HUES6 (cell line): ENCODE results near the gene AFF3.

ENCODE experiments used
- H3K27ac ChIP-seq: 2 replicates; pipeline ENCODE4 v1.7.0; 2013; ENCODE audit warnings: low read depth, mild to moderate bottlenecking, low read length, inconsistent platforms
- H3K27me3 ChIP-seq: 2 replicates; pipeline ENCODE4 v1.6.1; 2013; ENCODE audit warnings: low read length; ENCODE audit not compliant: control insufficient read depth, insufficient read depth
- H3K36me3 ChIP-seq: 2 replicates; pipeline ENCODE4 v1.6.1; 2013; ENCODE audit warnings: low read length; ENCODE audit not compliant: control insufficient read depth, insufficient read depth
- H3K4me1 ChIP-seq: 2 replicates; pipeline ENCODE4 v1.6.1; 2013; ENCODE audit warnings: low read length; ENCODE audit not compliant: control insufficient read depth, insufficient read depth
- H3K4me3 ChIP-seq: 2 replicates; pipeline ENCODE4 v1.5.1; 2013; ENCODE audit warnings: low read depth, low read length
- H3K9ac ChIP-seq: one replicate; pipeline ENCODE4 v1.6.1; 2013; ENCODE audit warnings: mild to moderate bottlenecking, low read length
- H3K9me3 ChIP-seq: 2 replicates; pipeline ENCODE4 v1.6.1; 2013; ENCODE audit warnings: low read depth, low read length; ENCODE audit not compliant: control insufficient read depth, insufficient read depth

The AFF3 gene

DNA sequence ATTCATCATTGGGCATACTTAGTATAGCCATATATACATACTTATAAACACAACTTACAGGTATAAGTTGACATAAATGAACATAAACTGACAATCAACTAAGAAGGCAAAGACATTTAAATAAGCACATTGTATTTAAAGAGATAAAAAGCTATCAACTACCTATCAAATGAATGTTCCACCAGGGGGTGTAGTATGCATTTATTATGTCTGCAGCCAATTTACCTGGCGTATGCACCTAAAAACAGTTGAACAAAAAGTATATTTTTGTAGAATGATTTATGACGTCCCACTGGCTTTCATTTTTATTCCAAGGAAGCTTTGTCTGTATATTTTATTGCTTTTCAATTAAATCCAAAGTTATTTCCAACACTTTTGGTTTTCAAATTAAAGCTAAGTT is 323.5 kb downstream of the AFF3 start:
- Histone ChIP-seq H3K36me3 (no peaks in the 10 kb centered on the region), H3K27ac (no peak overlapping the region), H3K9ac (no peak overlapping the region), H3K9me3 (no peaks in the 10 kb centered on the region), H3K27me3 (no peaks in the 10 kb centered on the region), H3K4me3 (no peak overlapping the region), H3K4me1 (peaks cover 14% of the 10 kb centered on the region)

DNA sequence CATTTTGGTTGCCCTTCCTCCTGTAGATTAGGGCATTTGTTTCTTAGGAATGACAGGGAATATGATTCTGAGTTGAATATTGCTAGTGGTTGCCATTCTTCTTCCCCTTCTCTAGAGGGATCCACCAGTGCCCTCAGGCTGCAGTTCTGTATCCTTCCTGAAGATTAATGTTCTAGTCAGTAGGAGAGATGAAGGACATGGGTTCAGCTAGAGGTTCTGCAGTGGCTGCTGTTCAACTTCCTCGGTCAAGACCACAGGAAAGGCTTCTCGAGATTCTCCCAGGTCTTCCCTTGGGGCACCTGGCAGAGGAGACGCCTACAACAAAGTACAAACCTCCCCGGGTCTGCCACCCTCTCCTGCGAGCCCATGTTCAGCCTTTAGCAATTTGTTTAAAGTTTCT is 325.5 kb downstream of the AFF3 start:
- Histone ChIP-seq H3K4me3 (no peak overlapping the region), H3K27ac (no peak overlapping the region), H3K4me1 (peaks cover 5% of the 10 kb centered on the region), H3K9me3 (no peaks in the 10 kb centered on the region), H3K9ac (no peak overlapping the region), H3K27me3 (no peaks in the 10 kb centered on the region), H3K36me3 (no peaks in the 10 kb centered on the region)

DNA sequence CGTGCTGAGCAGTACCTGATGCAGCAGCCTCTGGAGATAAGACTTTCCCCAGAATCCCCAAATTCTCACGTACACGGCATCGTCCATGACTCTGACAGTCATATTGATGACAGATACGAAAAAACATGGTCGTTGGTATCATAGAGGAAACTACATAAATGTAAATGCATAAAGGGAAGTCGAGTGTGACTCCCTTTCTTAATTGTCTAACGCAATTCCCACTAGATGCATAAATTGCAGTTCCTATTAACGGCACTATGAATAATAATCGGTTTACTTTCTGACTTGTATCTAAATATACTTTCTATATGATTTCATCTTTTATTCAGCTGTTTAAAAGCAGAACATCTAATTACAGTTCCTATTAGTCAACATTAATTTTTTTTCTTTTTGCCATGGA is 330.0 kb downstream of the AFF3 start:
- no peaks in the 10 kb centered on the region for H3K4me1 ChIP-seq
- H3K27me3 ChIP-seq, result no peaks in the 10 kb centered on the region
- H3K4me3 ChIP-seq, result no peak overlapping the region
- H3K27ac ChIP-seq, result no peak overlapping the region
- H3K36me3 ChIP-seq, result no peaks in the 10 kb centered on the region
- no peak overlapping the region for H3K9ac ChIP-seq
- no peaks in the 10 kb centered on the region for H3K9me3 ChIP-seq

DNA sequence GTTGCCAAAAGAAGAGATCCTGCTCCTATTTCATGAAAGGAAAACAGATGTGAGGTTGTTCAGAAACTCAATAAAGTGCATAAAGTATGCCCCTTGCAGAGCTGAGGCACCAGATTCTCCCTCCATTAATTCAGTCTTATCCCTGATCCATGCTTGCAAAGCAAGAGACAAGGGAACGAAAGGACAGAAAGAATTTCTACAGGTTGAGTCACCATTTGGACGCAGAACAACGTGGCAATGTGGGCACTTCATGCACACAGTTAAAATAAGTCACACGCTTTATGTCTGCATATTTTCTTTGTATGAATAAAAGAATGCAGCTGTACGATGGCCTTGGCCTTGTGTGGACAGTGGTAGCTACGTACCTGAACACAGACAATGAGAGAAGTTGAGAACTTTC is 330.8 kb downstream of the AFF3 start:
- H3K9me3 ChIP-seq, result no peaks in the 10 kb centered on the region
- H3K27ac ChIP-seq, result no peak overlapping the region
- H3K4me3 ChIP-seq, result no peak overlapping the region
- H3K36me3 ChIP-seq, result no peaks in the 10 kb centered on the region
- no peaks in the 10 kb centered on the region for H3K27me3 ChIP-seq
- no peak overlapping the region for H3K9ac ChIP-seq
- H3K4me1 ChIP-seq, result no peaks in the 10 kb centered on the region

DNA sequence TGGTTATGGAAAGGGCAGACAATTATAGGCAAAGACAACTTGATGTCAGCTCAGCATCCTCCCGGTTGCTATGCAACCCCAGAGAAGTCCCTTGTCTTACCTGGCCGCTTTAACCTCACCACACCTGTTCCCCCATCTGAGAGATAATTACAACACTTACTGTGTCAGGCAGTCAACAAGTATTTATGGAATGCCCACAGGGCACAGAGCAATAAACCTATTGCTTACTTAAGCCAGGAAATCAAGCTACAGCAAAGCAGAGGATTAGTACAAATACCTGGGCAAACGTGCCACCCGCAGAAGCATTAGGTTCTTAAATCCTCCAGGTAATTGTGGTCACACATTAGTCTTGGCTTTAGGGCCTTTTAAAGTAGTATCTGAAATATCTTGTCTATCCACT is 332.2 kb downstream of the AFF3 start:
- no peaks in the 10 kb centered on the region for H3K4me1 ChIP-seq
- H3K27me3 ChIP-seq, result no peaks in the 10 kb centered on the region
- no peaks in the 10 kb centered on the region for H3K9me3 ChIP-seq
- no peak overlapping the region for H3K9ac ChIP-seq
- no peaks in the 10 kb centered on the region for H3K36me3 ChIP-seq
- H3K4me3 ChIP-seq, result no peak overlapping the region
- no peak overlapping the region for H3K27ac ChIP-seq

DNA sequence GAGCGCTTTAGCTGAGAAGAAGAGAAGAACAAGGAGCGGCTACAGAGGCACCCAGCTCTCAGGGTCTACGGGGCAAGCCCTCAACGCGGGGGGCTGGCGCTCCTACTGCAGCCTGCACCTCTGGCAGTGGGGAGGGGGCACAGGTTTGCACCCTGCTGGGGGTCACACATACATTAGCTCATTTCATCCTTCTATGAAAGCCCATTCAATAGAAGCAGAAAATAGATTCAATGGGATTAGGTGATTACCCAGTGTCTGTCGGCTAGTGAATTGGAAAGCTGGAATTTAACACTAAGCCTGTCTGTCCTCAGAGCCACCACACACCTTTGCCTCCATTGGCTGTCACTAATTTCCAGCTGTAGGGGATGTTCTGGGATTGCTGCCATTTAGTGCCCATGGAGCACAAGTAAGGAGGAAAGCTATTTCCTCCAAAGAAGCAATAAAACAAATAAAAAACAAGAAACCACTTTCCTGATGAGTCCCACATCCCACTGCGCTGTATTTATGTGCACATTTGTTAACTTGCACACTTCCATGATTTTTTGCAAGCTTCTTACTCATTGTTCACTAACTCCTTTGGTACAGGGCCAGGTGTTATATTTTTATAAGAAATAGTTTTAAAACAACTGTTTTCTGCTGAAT is 333.0 kb downstream of the AFF3 start:
- H3K36me3 ChIP-seq, result no peaks in the 10 kb centered on the region
- no peak overlapping the region for H3K9ac ChIP-seq
- no peak overlapping the region for H3K27ac ChIP-seq
- no peaks in the 10 kb centered on the region for H3K9me3 ChIP-seq
- H3K27me3 ChIP-seq, result no peaks in the 10 kb centered on the region
- no peaks in the 10 kb centered on the region for H3K4me1 ChIP-seq
- no peak overlapping the region for H3K4me3 ChIP-seq

DNA sequence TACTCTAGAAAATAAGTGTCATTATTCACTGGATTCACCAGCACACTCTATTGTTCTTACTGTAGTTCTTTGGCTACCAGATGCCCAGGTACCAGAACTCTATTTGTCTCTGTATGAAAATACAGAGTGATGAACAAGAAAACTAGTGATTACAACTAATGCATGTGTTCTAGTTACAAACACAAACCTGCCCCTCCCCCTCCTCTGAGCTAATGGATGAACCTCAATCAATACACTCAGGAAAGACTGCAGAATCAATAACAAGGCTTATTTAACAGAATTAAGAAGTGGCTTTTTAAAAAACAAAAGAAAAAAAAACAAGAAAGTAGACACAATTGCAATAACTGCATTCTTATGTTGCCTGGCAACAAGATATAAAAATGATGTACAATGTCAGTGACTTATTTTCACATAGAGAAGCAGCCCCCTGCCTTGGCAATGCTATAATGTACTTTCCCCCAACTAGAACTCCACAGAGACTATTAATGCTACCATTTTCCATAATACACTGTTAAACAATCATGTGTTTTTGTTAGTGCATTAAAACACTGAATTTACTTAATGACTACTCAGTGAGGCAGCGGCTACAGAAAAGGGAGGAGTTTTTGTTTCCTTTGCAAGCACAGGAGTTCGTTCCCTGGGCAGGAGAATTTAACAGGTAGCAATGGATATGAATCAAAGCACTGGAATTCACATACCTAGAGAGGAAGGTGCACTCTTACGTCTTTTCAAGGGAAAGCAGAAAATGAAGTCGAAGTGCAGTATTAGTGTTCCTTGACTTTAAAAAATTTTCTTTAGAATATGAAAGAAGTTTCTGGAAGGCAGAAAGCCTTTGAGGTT is 333.8 kb downstream of the AFF3 start:
- no peak overlapping the region for H3K9ac ChIP-seq
- H3K27me3 ChIP-seq, result no peaks in the 10 kb centered on the region
- H3K36me3 ChIP-seq, result no peaks in the 10 kb centered on the region
- no peak overlapping the region for H3K4me3 ChIP-seq
- no peaks in the 10 kb centered on the region for H3K4me1 ChIP-seq
- no peaks in the 10 kb centered on the region for H3K9me3 ChIP-seq
- H3K27ac ChIP-seq, result no peak overlapping the region

DNA sequence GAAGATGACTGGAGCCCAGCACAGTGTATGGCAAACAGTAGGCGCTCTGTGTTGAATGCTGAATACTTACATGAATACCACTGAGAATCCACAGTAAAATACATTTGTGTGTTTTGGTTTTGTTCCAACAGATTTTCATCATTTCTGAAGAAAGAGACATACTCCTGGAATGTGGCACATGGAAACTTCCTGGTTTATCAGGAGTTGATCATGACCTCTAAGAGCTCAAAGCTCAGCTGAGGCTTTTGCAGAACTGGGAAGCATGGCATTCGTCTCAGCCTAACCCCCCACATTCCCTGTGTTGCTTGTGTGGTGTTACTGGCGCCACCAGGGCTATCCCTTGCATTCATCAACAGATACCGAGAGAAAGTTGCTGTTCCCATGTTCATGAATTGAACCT is 335.6 kb downstream of the AFF3 start:
- Histone ChIP-seq H3K9ac (no peak overlapping the region), H3K36me3 (no peaks in the 10 kb centered on the region), H3K4me1 (no peaks in the 10 kb centered on the region), H3K27ac (no peak overlapping the region), H3K4me3 (no peak overlapping the region), H3K27me3 (no peaks in the 10 kb centered on the region), H3K9me3 (no peaks in the 10 kb centered on the region)

DNA sequence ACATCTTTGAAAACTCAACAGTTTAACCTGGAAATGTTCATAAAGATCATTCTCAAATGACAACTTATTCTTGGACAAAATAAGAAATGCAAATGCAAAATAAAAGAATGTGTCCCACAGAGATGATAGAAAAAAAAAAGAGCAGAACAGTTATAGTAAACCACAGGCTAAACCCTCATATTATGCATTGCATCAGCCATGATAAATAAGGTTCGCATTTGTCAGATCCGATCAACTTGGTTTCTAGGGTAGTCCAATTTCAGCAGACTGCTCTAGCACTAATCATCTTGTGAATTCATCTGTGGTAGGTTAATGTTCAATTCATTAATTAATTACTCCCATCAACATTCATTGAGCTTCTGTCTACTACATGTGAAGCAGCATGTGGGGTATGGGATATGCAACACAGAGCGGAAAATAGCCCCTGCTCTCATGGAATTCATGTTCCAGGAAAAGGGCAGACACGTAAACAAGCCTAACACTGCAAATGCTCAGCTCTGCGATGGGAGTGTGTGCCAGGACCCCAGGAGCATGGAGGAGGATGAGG is 336.4 kb downstream of the AFF3 start:
- no peaks in the 10 kb centered on the region for H3K9me3 ChIP-seq
- no peak overlapping the region for H3K4me3 ChIP-seq
- no peaks in the 10 kb centered on the region for H3K27me3 ChIP-seq
- H3K9ac ChIP-seq, result no peak overlapping the region
- no peaks in the 10 kb centered on the region for H3K36me3 ChIP-seq
- H3K4me1 ChIP-seq, result no peaks in the 10 kb centered on the region
- no peak overlapping the region for H3K27ac ChIP-seq

DNA sequence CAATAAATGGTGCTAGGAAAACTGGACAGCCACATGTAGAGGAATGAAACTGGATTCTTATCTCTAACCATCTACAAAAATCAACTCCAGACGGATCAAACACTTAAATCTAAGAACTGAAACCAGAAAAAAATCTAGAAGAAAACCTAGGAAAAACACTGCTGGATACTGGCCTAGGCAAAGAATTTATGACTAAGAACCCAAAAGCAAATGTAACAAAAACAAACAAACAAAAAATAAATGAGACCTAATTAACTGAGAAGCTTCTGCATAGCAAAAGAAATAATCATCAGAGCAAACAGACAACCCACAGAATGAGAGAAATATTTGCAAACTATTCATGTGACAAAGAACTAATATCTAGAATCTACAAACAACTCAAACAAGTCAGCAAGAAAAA is 338.5 kb downstream of the AFF3 start:
- Histone ChIP-seq H3K4me1 (no peaks in the 10 kb centered on the region), H3K9ac (no peak overlapping the region), H3K36me3 (no peaks in the 10 kb centered on the region), H3K4me3 (no peak overlapping the region), H3K27me3 (no peaks in the 10 kb centered on the region), H3K9me3 (no peaks in the 10 kb centered on the region), H3K27ac (no peak overlapping the region)

DNA sequence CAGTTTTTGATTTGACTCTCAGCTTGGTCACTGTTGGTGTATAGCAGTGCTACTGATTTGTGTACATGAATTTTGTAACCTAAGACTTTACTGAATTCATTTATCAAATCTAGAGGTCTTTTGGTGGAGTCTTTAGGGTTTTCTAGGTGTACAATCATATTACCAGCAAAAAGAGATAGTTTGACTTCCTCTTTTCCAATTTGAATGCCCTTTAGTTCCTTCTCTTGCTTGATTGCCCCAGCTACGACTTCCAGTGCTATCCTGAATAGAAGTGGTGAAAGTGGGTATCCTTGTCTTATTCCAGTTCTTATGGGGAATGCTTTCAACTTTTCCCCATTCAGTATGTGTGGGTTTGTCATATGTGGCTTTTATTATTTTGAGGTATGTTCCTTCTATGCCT is 339.7 kb downstream of the AFF3 start:
- Histone ChIP-seq H3K36me3 (no peaks in the 10 kb centered on the region), H3K9ac (no peak overlapping the region), H3K27me3 (no peaks in the 10 kb centered on the region), H3K4me3 (no peak overlapping the region), H3K9me3 (0 out of 2 replicates have a peak, but pooled peaks cover under 1% of the 10 kb centered on the region), H3K27ac (no peak overlapping the region), H3K4me1 (no peaks in the 10 kb centered on the region)
